Measurements from ENCODE around the gene MYO18B. TPM values are rescaled to one million over a fixed set of nuclear protein-coding genes. Genes with fewer than 3 reads are reported as not detected.

Gene MYO18B
- total and polyA plus RNA-seq, 8 donors = 0.05 to 0.47 (median 0.14) TPM

- no peaks in the 10 kb centered on the region for H3K4me1 ChIP-seq
- DNase-seq (peak in 1 of 6 donors; percentile 11), ATAC-seq (peak; percentile 50 to 92 (median 78)), FAIRE-seq (no peak)
- no peaks in the 10 kb centered on the region for H3K27me3 ChIP-seq
- WGBS, 2 donors = 9 to 16% methylated on average over 7 of the region's 7 CpGs
- H3K9me3 ChIP-seq = no peaks in the 10 kb centered on the region
- TF ChIP-seq CTCF (IDR thresholded peaks at IDR 0.05) = no peak
- H3K4me3 ChIP-seq = no peak overlapping the region
- intact Hi-C loops (cut with DNase I) = no loop called here
- no peak overlapping the region for H3K27ac ChIP-seq
- H3K36me3 ChIP-seq = no peaks in the 10 kb centered on the region
These were observed 188.9 kb downstream of the MYO18B start for GRCh38 chr22:25930788-25931310.

- ATAC-seq (no peak), DNase-seq (no peak), FAIRE-seq (no peak)
- intact Hi-C loops (cut with DNase I) = no loop called here
- no peak for TF ChIP-seq CTCF (IDR thresholded peaks at IDR 0.05)
- Histone ChIP-seq H3K36me3 (no peaks in the 10 kb centered on the region), H3K4me1 (no peaks in the 10 kb centered on the region), H3K4me3 (no peak overlapping the region), H3K27ac (no peak overlapping the region), H3K27me3 (no peaks in the 10 kb centered on the region), H3K9me3 (no peaks in the 10 kb centered on the region)
- 84 to 93% methylated on average over 3 of the region's 3 CpGs for WGBS, 2 donors
These were observed 191.3 kb downstream of the MYO18B start for GRCh38 chr22:25933158-25933788.

- H3K4me1 ChIP-seq = no peaks in the 10 kb centered on the region
- no peak for DNase-seq
- no peak overlapping the region for H3K4me3 ChIP-seq
- H3K27ac ChIP-seq = no peak overlapping the region
- intact Hi-C loops (cut with DNase I) = no loop called here
- H3K27me3 ChIP-seq = no peaks in the 10 kb centered on the region
- H3K36me3 ChIP-seq = no peaks in the 10 kb centered on the region
- ATAC-seq = no peak
- no peak for FAIRE-seq
- H3K9me3 ChIP-seq = no peaks in the 10 kb centered on the region
- WGBS, 2 donors = 61 to 71% methylated on average over 7 of the region's 7 CpGs
- no peak for TF ChIP-seq CTCF (IDR thresholded peaks at IDR 0.05)
These were observed 193.5 kb downstream of the MYO18B start for GRCh38 chr22:25935266-25936058.

- intact Hi-C loops (cut with DNase I) = no loop called here
- no peak for TF ChIP-seq CTCF (IDR thresholded peaks at IDR 0.05)
- WGBS, 2 donors = 49 to 70% methylated on average over 1 of the region's 1 CpG
These were observed 196.2 kb downstream of the MYO18B start for GRCh38 chr22:25938151-25938550.

More at GRCh38 chr22:25938151-25938550, 196.2 kb downstream of the MYO18B start:
- Histone ChIP-seq H3K36me3 (no peaks in the 10 kb centered on the region), H3K4me3 (no peak overlapping the region), H3K9me3 (no peaks in the 10 kb centered on the region), H3K27me3 (no peaks in the 10 kb centered on the region), H3K27ac (no peak overlapping the region), H3K4me1 (no peaks in the 10 kb centered on the region)
- ATAC-seq = no peak
- DNase-seq = no peak
- FAIRE-seq = no peak
